Endothelial cell (in vitro differentiated cells): ENCODE measurements around the gene CMTM1. TPM values are rescaled to one million over a fixed set of nuclear protein-coding genes. Genes with fewer than 3 reads are reported as not detected.

Experiments used
- DNase-seq: peaks from one replicate; pipeline ENCODE4 v3.0.0; 2021; ENCODE audit warnings: low spot score
- H3K27ac Mint-ChIP-seq: one replicate; pipeline ENCODE4 v1.8.0; 2021; ENCODE audit warnings: mixed read lengths, inconsistent platforms; ENCODE audit not compliant: unreplicated experiment
- H3K27me3 Mint-ChIP-seq: one replicate; pipeline ENCODE4 v1.8.0; 2021; ENCODE audit warnings: mild to moderate bottlenecking, moderate library complexity, mixed read lengths, inconsistent platforms; ENCODE audit not compliant: unreplicated experiment
- H3K36me3 Mint-ChIP-seq: one replicate; pipeline ENCODE4 v1.8.0; 2021; ENCODE audit warnings: mild to moderate bottlenecking, low read depth, mixed read lengths, inconsistent platforms; ENCODE audit not compliant: unreplicated experiment
- H3K4me1 Mint-ChIP-seq: one replicate; pipeline ENCODE4 v1.8.0; 2021; ENCODE audit warnings: mild to moderate bottlenecking, mixed read lengths, inconsistent platforms; ENCODE audit not compliant: unreplicated experiment
- H3K4me3 Mint-ChIP-seq: one replicate; pipeline ENCODE4 v1.8.0; 2021; ENCODE audit warnings: mild to moderate bottlenecking, mixed read lengths, inconsistent platforms; ENCODE audit not compliant: unreplicated experiment
- H3K9me3 Mint-ChIP-seq: one replicate; pipeline ENCODE4 v1.8.0; 2021; ENCODE audit warnings: mixed read lengths, inconsistent platforms; ENCODE audit not compliant: unreplicated experiment
- CTCF ChIP-seq: fragments of 200-600 bp; sonication (generic); IDR thresholded peaks from one replicate; pipeline ENCODE4 v1.5.0; 2021; ENCODE audit warnings: antibody characterized with exemption; ENCODE audit not compliant: unreplicated experiment
- total RNA-seq: library from RNA; stranded (reverse); fragmentation: NEBNext Ultra II Directional; extraction: Animal tissue kit (Norgen Biotek cat#: 25700); gene quantifications from one replicate; pipeline ENCODE4 v1.2.1, GENCODE V29; 2021; ENCODE audit not compliant: unreplicated experiment

The CMTM1 gene
- total RNA-seq, 1 donor from 2014 or later = 8.3 TPM

- Mint-ChIP-seq H3K27me3 (peaks cover 2% of the 10 kb centered on the region), H3K4me3 (no peak overlapping the region), H3K36me3 (peaks cover 3% of the 10 kb centered on the region), H3K27ac (no peak overlapping the region), H3K4me1 (peaks cover 14% of the 10 kb centered on the region), H3K9me3 (no peaks in the 10 kb centered on the region)
- no peak for TF ChIP-seq CTCF
- no peak for DNase-seq
Observed at GRCh38 chr16:66538910-66539309, 27.3 kb upstream of the CMTM1 start.

GRCh38 chr16:66539623-66540469 is 26.4 kb upstream of the CMTM1 start:
- Mint-ChIP-seq H3K36me3 (peaks cover 3% of the 10 kb centered on the region), H3K27me3 (peaks cover 2% of the 10 kb centered on the region), H3K27ac (no peak overlapping the region), H3K4me3 (no peak overlapping the region), H3K4me1 (peaks cover 17% of the 10 kb centered on the region), H3K9me3 (no peaks in the 10 kb centered on the region)
- no peak for TF ChIP-seq CTCF
- no peak for DNase-seq

- no peaks in the 10 kb centered on the region for H3K9me3 Mint-ChIP-seq
- TF ChIP-seq CTCF = no peak
- H3K36me3 Mint-ChIP-seq = peaks cover 3% of the 10 kb centered on the region
- no peak overlapping the region for H3K27ac Mint-ChIP-seq
- no peak overlapping the region for H3K4me3 Mint-ChIP-seq
- peaks cover 17% of the 10 kb centered on the region for H3K4me1 Mint-ChIP-seq
- no peak for DNase-seq
- peaks cover 2% of the 10 kb centered on the region for H3K27me3 Mint-ChIP-seq
Observed at GRCh38 chr16:66541388-66542355, 24.6 kb upstream of the CMTM1 start.

- Mint-ChIP-seq H3K4me1 (peaks cover 16% of the 10 kb centered on the region), H3K4me3 (no peak overlapping the region), H3K27ac (no peak overlapping the region), H3K9me3 (no peaks in the 10 kb centered on the region), H3K27me3 (no peaks in the 10 kb centered on the region), H3K36me3 (peaks cover 2% of the 10 kb centered on the region)
- DNase-seq = no peak
- TF ChIP-seq CTCF = no peak
Observed at GRCh38 chr16:66542396-66542795, 23.8 kb upstream of the CMTM1 start.
